PFSK-1 (cell line): ENCODE measurements around the gene KRT40.

ENCODE experiments used
- POLR2AphosphoS5 ChIP-seq: IDR thresholded peaks from 2 replicates; pipeline ENCODE4 v1.6.1; 2012; ENCODE audit warnings: low read depth, mild to moderate bottlenecking, control low read depth, low read length, moderate library complexity
- REST ChIP-seq, 2 experiments: IDR thresholded peaks; 2 replicates each; pipeline versions ENCODE4 v1.6.1 to v1.8.0; 2011 to 2012; ENCODE audit warnings: low read depth in 2 of 2, low read length in 2 of 2, control low read depth in 1 of 2, inconsistent platforms in 1 of 2, mild to moderate bottlenecking in 1 of 2, moderate library complexity in 1 of 2; ENCODE audit not compliant: insufficient read depth in 1 of 2
- TAF1 ChIP-seq: IDR thresholded peaks from 2 replicates; pipeline ENCODE4 v1.6.1; 2012; ENCODE audit warnings: low read length, control low read depth, borderline replicate concordance; ENCODE audit not compliant: insufficient read depth

GRCh38 chr17:41008811-41009210 lies 24.7 kb upstream of the KRT40 start, which contains the start of gene KRTAP3-1:
- no peak for TF ChIP-seq REST (IDR thresholded peaks at IDR 0.05; ENCODE audit: insufficient read depth in 1 of 2, low read depth in 2 of 2, low read length in 2 of 2)
- no peak for TF ChIP-seq POLR2AphosphoS5
- TF ChIP-seq TAF1, result no peak
